ENCODE results near the gene DDX20.

- TF ChIP-seq POLR2A (IDR thresholded peaks at IDR 0.05), result no peak
- no peak for TF ChIP-seq CTCF (IDR thresholded peaks at IDR 0.05)
Measured at GRCh38 chr1:111776861-111777260, 21.2 kb downstream of the DDX20 start.
